Astrocyte of the cerebellum (primary cell): ENCODE results near the gene ARMC9.

Experiments used
- DNase-seq: peaks from one replicate; pipeline ENCODE4 v3.0.0-alpha.2; 2011; ENCODE audit warnings: low read depth
- H3K4me3 ChIP-seq: 2 replicates; pipeline ENCODE4 v1.5.1; 2011; ENCODE audit warnings: mild to moderate bottlenecking, low read depth, low read length, moderate library complexity
- in situ Hi-C: cut with HindIII; loops from 2 replicates; pipeline ENCODE4 v1.10.0; 2017; ENCODE audit warnings: low sequenced_read_pairs
- TF ChIP-seq, protein P1 (sequence below): IDR thresholded peaks from 2 replicates; pipeline ENCODE4 v1.5.1; 2012; ENCODE audit warnings: low read length, low read depth, moderate library complexity, mild to moderate bottlenecking; ENCODE audit errors: missing control alignments

ARMC9 gene

DNA sequence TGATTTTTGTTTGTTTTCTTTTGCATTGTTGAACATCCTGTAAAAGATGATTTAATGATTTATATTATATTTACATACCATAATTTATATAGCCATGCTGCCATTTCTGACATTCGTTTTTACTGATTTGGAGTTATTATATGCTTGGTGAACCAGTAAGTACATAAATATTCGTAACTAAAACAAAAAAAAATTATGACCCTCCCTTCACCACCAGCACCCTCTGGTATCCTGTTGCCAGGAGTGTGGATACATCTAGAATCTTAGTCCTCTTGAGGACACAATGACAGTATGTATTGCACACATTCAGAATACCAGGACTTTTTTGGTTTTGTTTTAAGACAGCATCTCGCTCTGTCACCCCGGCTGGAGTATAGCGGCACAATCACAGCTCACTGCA, 153.2 kb downstream of the ARMC9 start:
- in situ Hi-C loops = no loop called here
- TF ChIP-seq, protein P1, sequence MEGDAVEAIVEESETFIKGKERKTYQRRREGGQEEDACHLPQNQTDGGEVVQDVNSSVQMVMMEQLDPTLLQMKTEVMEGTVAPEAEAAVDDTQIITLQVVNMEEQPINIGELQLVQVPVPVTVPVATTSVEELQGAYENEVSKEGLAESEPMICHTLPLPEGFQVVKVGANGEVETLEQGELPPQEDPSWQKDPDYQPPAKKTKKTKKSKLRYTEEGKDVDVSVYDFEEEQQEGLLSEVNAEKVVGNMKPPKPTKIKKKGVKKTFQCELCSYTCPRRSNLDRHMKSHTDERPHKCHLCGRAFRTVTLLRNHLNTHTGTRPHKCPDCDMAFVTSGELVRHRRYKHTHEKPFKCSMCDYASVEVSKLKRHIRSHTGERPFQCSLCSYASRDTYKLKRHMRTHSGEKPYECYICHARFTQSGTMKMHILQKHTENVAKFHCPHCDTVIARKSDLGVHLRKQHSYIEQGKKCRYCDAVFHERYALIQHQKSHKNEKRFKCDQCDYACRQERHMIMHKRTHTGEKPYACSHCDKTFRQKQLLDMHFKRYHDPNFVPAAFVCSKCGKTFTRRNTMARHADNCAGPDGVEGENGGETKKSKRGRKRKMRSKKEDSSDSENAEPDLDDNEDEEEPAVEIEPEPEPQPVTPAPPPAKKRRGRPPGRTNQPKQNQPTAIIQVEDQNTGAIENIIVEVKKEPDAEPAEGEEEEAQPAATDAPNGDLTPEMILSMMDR = no peak
- H3K4me3 ChIP-seq = no peak overlapping the region
- DNase-seq = no peak

DNA sequence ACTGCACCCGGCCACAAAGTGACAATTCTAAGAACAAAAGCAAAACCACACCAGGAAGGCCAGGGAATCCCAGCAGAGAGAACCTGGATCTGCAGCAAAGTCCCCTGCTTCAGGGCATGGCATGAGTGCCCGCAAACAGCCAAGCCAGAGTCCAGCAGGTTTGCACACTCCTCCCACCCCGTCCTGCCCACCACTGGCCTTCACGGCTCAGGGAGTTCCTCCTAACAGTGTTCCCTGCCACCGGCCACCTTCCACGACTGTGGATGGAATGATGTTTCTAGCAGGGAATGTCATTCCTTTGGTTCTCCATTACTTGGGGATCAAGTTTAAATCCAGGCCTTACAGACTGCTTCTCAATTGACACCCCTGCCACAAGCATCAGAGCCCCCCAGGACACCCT, 155.0 kb downstream of the ARMC9 start:
- in situ Hi-C loops = no loop called here
- TF ChIP-seq, protein P1 = no peak
- DNase-seq = no peak

DNA sequence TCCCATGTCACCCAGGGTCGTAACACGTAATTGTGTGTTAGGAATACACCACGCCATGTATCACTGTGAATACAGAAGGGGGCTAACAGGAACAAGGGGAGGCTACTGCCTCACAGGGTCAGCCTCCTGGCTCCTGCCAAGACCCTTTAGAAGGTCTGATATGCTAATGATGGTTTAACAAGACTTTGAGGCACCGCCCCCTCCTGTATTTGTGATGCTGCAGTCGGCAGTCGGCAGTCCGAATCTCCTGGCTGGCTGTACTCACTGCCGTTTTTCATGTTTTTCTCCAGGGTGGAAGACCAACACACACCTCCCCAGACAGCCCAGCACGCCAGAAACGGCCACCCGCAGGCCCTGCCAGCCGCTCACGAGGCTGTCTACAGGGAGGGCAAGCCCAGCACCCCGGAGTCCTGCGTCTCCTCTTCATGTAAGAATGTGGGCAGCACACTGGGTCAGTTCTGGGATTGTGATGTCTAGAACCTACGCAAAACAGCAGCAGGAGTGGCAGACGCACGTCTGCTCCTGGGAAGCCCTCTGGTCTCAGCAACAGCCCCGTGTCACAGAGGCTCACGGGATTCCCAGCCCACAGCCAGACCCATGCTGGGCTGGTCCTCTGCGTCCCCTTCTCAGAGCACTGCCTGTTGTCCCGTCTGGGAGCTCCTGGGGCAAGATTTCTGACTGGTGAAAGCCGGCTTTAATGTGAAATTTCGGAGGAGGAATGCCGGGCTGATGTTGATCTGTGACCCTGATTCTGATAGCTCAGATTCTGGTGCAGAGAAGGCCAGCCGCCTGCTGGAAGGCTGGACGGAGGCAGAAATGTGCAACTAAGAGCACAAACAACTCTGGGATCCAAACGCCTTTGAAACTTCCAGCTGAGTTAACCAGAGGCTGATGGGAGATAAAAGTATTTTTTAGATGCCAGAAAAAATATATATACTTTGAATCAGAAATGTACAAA, 157.4 kb downstream of the ARMC9 start:
- in situ Hi-C loops = no loop called here
- TF ChIP-seq, protein P1 = no peak
- H3K4me3 ChIP-seq = no peak overlapping the region
- no peak for DNase-seq

More for the DNA sequence above, 155.0 kb downstream of the ARMC9 start:
- no peak overlapping the region for H3K4me3 ChIP-seq

DNA sequence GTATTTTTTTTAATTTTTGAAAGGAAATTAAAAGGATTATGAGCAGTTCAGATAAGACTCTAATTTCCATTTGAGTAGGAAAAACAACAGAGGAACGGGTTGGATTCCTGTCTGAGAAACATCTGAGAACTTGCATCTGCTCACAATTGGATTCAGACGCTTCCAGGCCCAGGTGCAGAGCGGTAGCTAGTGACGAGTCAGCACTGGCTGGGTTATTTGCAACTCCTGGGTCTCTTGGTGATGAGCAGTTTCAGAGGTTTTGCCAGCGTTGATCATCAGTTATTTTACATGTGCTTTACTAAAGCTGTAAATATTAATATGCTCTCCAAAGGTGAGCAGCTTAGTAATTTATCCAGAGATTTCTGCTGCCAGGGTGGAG, 158.0 kb downstream of the ARMC9 start:
- no peak overlapping the region for H3K4me3 ChIP-seq
- DNase-seq = no peak
- in situ Hi-C loops = no loop called here
- TF ChIP-seq, protein P1 = no peak

DNA sequence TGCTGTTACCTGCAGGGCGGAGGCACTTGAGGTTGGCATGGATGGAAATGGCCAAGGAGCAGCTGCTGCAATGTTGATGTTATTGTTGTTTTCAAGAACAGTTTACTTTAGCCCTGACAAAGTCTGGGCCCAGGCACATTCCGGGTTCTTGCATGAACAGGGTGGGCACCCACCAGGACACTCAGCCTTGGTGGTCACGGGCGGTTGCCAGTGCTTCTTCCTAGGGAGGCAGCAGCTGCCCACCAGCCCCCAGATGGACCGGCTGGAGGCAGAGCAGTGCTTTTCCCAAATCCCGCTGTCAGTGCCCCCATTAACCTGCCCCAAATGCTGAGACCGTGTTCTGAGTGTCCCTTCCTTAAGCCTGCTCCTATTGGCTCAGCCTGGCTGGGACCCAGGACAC, 158.6 kb downstream of the ARMC9 start:
- no peak for DNase-seq
- TF ChIP-seq, protein P1 = no peak
- in situ Hi-C loops = no loop called here
- H3K4me3 ChIP-seq = no peak overlapping the region

DNA sequence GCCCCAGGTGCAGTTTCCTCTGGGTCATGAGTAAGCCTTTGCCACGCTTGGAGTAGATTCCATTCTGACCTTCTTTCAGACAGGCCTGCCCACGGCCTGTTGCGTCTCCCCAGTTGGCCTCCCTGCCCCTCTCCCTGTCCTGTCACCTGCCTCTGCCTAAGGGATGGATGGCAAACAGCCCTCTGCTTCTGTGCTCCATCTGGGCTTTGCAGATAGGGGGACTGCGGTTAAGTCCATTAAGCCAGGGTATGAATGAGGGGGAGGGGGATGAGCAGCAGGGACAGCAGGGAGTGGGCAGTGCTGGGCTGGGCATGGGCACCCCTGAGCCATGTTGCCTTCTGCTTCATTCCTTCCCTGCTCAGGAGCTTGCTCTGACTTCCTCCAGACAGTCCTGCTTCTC, 159.5 kb downstream of the ARMC9 start:
- H3K4me3 ChIP-seq = no peak overlapping the region
- in situ Hi-C loops = no loop called here
- no peak for DNase-seq
- TF ChIP-seq, protein P1 = no peak
